ENCODE results near the gene KCNK17. TPM values are rescaled to one million over a fixed set of nuclear protein-coding genes. Genes with fewer than 3 reads are reported as not detected.

The KCNK17 gene
- total RNA-seq, 1 experiment from 2014 or later = not detected

- Histone ChIP-seq H3K4me2 (ENCODE audit: low read length) (no peak overlapping the region), H3K36me3 (ENCODE audit: low read depth, low read length) (no peaks in the 10 kb centered on the region), H3K27me3 (ENCODE audit: low read length) (peaks cover 9% of the 10 kb centered on the region; the same call in 1 of the 2 replicates), H3F3A (ENCODE audit: low read length, unreplicated experiment) (no peaks in the 10 kb centered on the region), H3K9me2 (replicated peaks; ENCODE audit: low read length) (no peaks in the 10 kb centered on the region), H3K9me3 (ENCODE audit: low read length) (no peaks in the 10 kb centered on the region), H4K20me1 (ENCODE audit: low read length) (no peaks in the 10 kb centered on the region), H3K79me2 (ENCODE audit: low read length) (no peaks in the 10 kb centered on the region), H3K27ac (ENCODE audit: low read length) (no peak overlapping the region), H3K4me1 (ENCODE audit: insufficient read depth, low read length) (0 out of 2 replicates have a peak, but pooled peaks cover 4% of the 10 kb centered on the region), H3K9ac (ENCODE audit: low read length) (no peak overlapping the region), H3K4me3 (ENCODE audit: low read length) (no peak overlapping the region), H2AFZ (ENCODE audit: low read length) (no peak overlapping the region)
- BruUV-seq (replicated peaks) = no TSS peak
- DNase-seq (no peak), ATAC-seq (no peak)
- no peak for TF ChIP-seq EZH2phosphoT487 (IDR thresholded peaks at IDR 0.05; ENCODE audit: borderline replicate concordance, low read length)
- TF ChIP-seq EZH2 (IDR thresholded peaks at IDR 0.05; ENCODE audit: low read length, unreplicated experiment) = no peak
- TF ChIP-seq CTCF (conservative IDR thresholded peaks at IDR 0.05; ENCODE audit: low read depth, low read length) = no peak
- intact Hi-C loops (cut with micrococcal nuclease) = no loop called here
- ChIA-PET POLR2A (ENCODE audit: unreplicated experiment) (no interaction called here), CTCF (no interaction called here)
Measured at GRCh38 chr6:39260953-39261352, 53.3 kb downstream of the KCNK17 start.

- no peak for TF ChIP-seq EZH2 (IDR thresholded peaks at IDR 0.05; ENCODE audit: low read length, unreplicated experiment)
- TF ChIP-seq EZH2phosphoT487 (IDR thresholded peaks at IDR 0.05; ENCODE audit: borderline replicate concordance, low read length) = no peak
- no peak for TF ChIP-seq CTCF (conservative IDR thresholded peaks at IDR 0.05; ENCODE audit: low read depth, low read length)
- ATAC-seq = no peak
- Histone ChIP-seq H3K27me3 (ENCODE audit: low read length) (peaks cover 9% of the 10 kb centered on the region; the same call in 1 of the 2 replicates), H3K79me2 (ENCODE audit: low read length) (no peaks in the 10 kb centered on the region), H3K9me2 (replicated peaks; ENCODE audit: low read length) (no peaks in the 10 kb centered on the region), H4K20me1 (ENCODE audit: low read length) (no peaks in the 10 kb centered on the region), H3K4me2 (ENCODE audit: low read length) (no peak overlapping the region), H3K36me3 (ENCODE audit: low read depth, low read length) (no peaks in the 10 kb centered on the region), H3K27ac (ENCODE audit: low read length) (no peak overlapping the region), H3K9me3 (ENCODE audit: low read length) (no peaks in the 10 kb centered on the region), H3K4me3 (ENCODE audit: low read length) (no peak overlapping the region), H3F3A (ENCODE audit: low read length, unreplicated experiment) (no peaks in the 10 kb centered on the region), H3K4me1 (ENCODE audit: insufficient read depth, low read length) (0 out of 2 replicates have a peak, but pooled peaks cover 4% of the 10 kb centered on the region), H2AFZ (ENCODE audit: low read length) (no peak overlapping the region), H3K9ac (ENCODE audit: low read length) (no peak overlapping the region)
- BruUV-seq (replicated peaks) = no TSS peak
- DNase-seq = peak; percentile 11
- POLR2A ChIA-PET (ENCODE audit: unreplicated experiment) = no interaction called here
- CTCF ChIA-PET = no interaction called here
- intact Hi-C loops (cut with micrococcal nuclease) = no loop called here
Measured at GRCh38 chr6:39260456-39260855, 53.8 kb downstream of the KCNK17 start.

- H3K9me3 ChIP-seq (ENCODE audit: low read length) = no peaks in the 10 kb centered on the region
- intact Hi-C loops (cut with micrococcal nuclease) = no loop called here
- no peak overlapping the region for H3K4me2 ChIP-seq (ENCODE audit: low read length)
- no peak overlapping the region for H3K4me3 ChIP-seq (ENCODE audit: low read length)
- H3K36me3 ChIP-seq (ENCODE audit: low read depth, low read length) = no peaks in the 10 kb centered on the region
- H3K4me1 ChIP-seq (ENCODE audit: insufficient read depth, low read length) = 0 out of 2 replicates have a peak, but pooled peaks cover under 1% of the 10 kb centered on the region
- TF ChIP-seq EZH2phosphoT487 (IDR thresholded peaks at IDR 0.05; ENCODE audit: borderline replicate concordance, low read length) (no peak), CTCF (conservative IDR thresholded peaks at IDR 0.05; ENCODE audit: low read depth, low read length) (no peak), EZH2 (IDR thresholded peaks at IDR 0.05; ENCODE audit: low read length, unreplicated experiment) (no peak)
- ChIA-PET CTCF (no interaction called here), POLR2A (ENCODE audit: unreplicated experiment) (no interaction called here)
- no peak for ATAC-seq
- no TSS peak for BruUV-seq (replicated peaks)
- no peaks in the 10 kb centered on the region for H4K20me1 ChIP-seq (ENCODE audit: low read length)
- no peak overlapping the region for H3K27ac ChIP-seq (ENCODE audit: low read length)
- no peaks in the 10 kb centered on the region for H3F3A ChIP-seq (ENCODE audit: low read length, unreplicated experiment)
- H3K79me2 ChIP-seq (ENCODE audit: low read length) = no peaks in the 10 kb centered on the region
- no peaks in the 10 kb centered on the region for H3K9me2 ChIP-seq (replicated peaks; ENCODE audit: low read length)
- no peak for DNase-seq
- peaks cover 22% of the 10 kb centered on the region; the same call in 1 of the 2 replicates for H3K27me3 ChIP-seq (ENCODE audit: low read length)
- H3K9ac ChIP-seq (ENCODE audit: low read length) = no peak overlapping the region
- H2AFZ ChIP-seq (ENCODE audit: low read length) = no peak overlapping the region
Measured at GRCh38 chr6:39256294-39256940, 57.8 kb downstream of the KCNK17 start.

All from PC-3 (cell line).